HG03520 (cell line): Measurements from ENCODE around the gene MYT1.
"Not testable (repeated sequence)": the region's sequence is repeated elsewhere in the genome, so short reads cannot be mapped to it uniquely, and the experiment has no call there.

Source experiments
- ATAC-seq: cut with Tn5 transposase; IDR thresholded peaks from one replicate; pipeline ENCODE4 v1.9.1; 2021; ENCODE audit warnings: mild to moderate bottlenecking, moderate library complexity; ENCODE audit not compliant: unreplicated experiment

The MYT1 gene

DNA sequence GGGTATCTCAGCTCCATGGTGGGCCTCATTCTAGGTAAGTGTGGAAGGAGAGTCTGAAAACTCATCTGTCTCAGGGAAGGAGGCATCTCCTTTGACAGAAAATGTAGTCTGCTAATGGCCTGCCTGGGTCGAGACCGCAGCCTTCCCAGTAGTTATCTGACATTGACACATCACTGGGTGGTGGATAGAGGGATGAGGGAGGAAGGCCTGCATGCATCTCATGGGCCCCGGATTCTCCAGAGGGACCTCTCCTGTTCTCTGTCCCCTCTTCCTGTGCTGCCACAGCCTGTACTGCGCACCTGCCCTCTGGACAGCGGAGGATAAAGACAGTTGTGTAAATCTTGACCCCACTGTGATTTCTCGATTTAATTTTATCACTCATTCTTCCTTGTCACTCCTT lies 96.0 kb downstream of the MYT1 start:
- no peak for ATAC-seq

GRCh38 chr20:64261138-64261537 lies 96.9 kb downstream of the MYT1 start:
- no peak for ATAC-seq

- ATAC-seq = no peak
These were observed 99.8 kb downstream of the MYT1 start for GRCh38 chr20:64264091-64264490.

- ATAC-seq = no peak
These were observed 100.9 kb downstream of the MYT1 start for GRCh38 chr20:64265201-64265600.

DNA sequence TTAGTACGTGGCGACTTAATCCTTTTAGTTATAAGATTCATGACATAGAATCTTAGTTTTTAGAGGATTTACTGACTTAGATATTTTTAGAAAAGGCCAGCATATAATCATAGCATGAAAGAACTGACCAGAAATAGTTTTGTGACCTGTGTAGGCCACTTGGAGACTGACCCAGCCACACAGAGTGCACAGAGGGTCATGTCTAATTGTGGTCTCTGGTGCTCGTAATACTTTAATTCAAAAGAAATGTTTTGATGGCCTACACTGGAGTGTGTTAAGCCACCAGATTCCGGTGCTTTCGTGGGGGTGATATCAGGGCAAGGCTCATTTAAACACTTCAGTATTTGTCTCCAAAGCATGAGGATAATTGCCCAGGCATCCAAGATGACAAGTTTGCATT lies 102.7 kb downstream of the MYT1 start:
- ATAC-seq = no peak

GRCh38 chr20:64268174-64268573 lies 103.9 kb downstream of the MYT1 start:
- no peak for ATAC-seq

DNA sequence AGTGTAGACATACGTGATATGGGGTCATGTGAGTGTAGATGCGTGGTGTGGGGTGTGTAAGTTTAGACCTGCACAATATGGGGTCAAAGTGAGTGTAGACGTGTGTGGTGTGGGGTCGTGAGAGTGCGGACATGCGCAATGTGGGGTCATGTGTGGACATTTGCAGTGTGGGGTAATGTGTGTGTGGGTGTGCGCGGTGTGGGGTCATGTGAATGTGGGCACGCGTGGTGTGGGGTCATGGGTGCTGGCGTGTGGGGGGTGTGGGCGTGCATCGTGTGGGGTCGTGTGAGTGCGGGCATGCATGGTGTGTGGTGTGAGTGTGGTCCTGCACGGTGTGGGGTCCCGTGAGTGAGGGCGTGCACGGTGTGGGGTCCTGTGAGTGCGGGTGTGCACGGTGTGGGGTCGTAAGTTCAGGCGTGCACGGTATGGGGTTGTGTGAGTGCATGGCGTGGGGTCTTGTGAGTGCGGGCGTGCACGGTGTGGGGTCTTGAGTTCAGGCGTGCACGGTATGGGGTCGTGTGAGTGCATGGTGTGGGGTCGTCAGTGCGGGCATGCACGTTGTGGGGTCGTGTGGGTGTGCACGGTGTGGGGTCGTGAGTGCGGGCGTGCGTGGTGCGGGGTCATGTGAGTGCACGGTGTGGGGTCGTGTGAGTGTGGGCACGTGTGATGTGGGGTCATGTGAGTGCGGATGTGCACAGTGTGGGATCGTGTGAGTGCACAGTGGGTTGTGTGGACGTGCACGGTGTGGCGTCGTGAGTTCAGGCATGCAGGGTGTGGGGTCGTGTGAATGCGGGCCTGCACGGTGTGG lies 105.6 kb downstream of the MYT1 start:
- no peak for ATAC-seq

DNA sequence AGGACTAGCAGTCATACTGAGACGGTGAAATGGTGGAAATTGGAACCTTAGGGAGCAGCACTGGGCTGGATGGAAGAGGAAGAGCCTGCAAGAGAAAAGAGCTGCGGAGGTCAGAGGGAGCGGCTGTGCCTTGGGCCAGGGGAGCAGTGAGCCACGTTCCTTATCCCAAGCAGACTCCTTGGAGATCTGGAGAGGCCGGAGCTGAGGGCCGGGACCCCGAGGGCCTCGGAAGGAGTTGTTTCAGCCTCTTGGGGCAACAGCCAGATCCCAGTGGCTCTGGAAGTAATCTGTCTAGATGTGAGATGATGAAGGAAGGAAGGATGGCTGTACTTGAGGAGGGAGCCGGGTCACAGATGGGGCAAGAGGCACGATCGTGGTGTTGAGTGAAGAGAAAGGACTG lies 107.4 kb downstream of the MYT1 start:
- ATAC-seq = no peak

DNA sequence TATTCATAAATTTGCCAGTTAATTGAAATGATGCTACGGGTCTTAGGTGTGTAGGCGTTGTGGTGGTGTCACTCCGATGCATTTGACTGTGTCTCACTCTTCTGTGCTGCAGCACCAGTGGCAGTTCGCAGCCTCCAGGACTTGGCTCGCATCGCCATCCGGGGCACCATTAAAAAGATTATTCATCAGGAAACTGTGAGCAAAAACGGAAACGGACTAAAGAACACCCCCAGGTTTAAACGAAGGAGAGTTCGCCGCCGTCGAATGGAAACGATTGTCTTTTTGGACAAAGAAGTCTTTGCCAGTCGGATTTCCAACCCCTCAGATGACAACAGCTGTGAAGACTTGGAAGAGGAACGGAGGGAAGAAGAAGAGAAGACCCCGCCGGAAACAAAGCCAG lies 108.9 kb downstream of the MYT1 start:
- no peak for ATAC-seq

GRCh38 chr20:64276817-64277216 lies 112.6 kb downstream of the MYT1 start:
- ATAC-seq = no peak

DNA sequence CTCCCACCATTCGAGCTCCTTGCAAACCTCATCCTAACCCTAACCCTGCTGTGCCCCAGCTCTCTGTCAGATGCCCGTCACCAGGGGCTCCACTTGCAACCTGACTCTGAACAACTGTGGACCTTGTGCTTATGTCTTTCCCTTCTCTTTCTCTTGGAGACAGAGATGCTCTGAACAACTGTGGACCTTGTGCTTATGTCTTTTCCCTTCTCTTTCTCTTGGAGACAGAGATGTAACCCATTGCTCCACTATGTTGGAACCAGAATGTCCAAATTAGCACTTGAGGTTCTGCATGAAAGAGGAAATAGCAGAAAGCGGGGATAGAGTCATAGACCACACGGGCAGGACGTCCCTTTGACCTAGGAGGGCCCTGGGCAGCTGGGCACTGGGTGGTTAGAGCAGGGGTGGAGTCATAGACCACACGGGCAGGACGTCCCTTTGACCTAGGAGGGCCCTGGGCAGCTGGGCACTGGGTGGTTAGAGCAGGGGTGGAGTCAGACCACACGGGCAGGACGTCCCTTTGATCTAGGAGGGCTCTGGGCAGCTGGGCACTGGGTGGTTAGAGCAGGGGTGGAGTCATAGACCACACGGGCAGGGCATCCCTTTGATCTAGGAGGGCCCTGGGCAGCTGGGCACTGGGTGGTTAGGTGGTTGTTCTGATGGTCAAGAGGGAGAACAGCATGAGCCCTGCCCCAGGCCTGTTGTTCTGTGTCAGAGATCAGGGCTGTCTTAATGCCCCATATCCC lies 113.5 kb downstream of the MYT1 start:
- ATAC-seq = no peak

- no peak for ATAC-seq
These were observed 114.0 kb downstream of the MYT1 start for GRCh38 chr20:64278317-64278681.

- ATAC-seq = no peak
These were observed 115.7 kb downstream of the MYT1 start for GRCh38 chr20:64279826-64280459.

- no peak for ATAC-seq
These were observed 116.2 kb downstream of the MYT1 start for GRCh38 chr20:64280460-64280843.

GRCh38 chr20:64283646-64284045 lies 119.4 kb downstream of the MYT1 start:
- ATAC-seq = no peak

DNA sequence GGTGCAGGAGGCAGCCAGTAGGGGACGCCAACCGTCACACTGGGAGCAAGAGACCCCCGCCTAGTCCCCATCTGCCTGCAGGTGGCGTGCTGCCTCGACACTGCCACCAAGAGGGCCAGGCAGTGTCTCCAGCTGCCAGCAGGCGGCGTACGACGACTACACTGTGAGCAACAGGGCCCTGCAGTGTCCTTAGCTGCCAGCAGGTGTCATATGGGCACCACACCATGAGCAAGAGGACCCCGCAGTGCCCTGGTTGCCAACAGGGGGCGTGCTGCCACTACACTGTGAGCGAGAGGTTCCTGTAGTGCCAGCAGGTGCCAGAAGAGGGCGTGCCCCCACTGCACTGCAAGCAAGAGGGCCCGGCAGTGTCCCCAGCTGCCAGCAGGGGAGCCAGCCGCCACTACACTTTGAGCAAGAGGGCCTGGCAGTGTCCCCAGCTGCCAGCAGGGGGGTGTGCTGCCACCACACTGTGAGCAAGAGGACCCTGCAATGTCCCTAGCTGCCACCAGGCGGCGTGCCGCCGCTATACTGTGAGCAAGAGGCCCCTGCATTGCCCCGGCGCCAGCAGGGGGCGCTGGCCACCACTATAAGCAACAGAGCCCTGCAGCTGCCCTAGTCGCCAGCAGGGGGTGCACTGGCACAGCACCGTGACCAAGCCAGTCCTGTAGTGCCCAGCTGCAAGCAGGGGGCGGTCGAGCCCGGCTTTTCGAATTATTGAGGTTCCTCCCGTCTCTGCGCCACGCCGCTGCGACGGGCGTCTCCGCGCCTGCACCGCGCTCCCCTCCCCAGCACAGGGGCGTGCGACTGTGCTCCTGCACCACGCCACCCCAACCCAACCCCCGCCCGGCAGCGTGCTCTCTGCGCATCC lies 121.6 kb downstream of the MYT1 start:
- peak; percentile 88 for ATAC-seq

DNA sequence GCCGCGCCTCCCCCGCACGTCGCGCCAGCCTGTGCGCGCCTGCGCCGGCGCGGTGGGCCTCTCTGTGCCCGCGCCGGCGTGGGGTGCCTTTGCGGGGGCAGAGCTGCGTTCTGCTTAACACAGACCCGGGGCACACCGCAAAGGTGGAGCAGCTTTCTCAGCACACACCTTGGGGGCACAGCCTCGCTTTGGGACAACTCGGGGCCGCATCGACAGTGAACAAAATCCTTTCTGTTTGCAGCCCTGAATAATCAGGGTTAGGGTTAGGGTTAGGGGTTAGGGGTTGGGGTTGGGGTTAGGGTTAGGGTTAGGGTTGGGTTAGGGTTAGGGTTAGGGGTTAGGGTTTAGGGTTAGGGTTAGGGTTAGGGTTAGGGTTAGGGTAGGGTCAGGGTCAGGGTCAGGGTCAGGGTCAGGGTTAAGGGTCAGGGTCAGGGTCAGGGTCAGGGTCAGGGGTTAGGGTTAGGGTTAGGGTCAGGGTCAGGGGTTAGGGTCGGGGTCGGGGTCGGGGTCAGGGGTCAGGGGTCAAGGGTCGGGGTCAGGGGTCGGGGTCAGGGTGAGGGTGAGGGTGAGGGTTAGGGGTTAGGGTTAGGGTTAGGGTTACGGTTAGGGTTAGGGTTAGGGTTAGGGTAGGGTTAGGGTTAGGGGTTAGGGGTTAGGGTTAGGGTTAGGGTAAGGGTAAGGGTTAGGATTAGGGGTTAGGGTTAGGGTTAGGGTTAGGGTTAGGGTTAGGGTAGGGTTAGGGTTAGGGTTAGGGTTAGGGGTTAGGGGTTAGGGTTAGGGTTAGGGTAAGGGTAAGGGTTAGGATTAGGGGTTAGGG lies 122.4 kb downstream of the MYT1 start:
- ATAC-seq = not testable (repeated sequence)

DNA sequence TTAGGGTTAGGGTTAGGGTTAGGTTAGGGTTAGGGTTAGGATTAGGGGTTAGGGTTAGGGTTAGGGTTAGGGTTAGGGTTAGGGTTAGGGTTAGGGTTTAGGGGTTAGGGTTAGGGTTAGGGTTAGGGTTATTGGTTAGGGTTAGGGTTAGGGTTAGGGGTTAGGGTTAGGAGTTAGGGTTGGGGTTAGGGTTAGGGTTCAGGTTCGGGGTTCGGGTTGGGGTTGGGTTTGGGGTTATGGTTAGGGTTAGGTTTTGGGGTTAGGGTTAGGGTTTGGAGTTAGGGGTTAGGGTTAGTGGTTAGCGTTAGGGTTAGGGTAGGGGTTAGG lies 123.0 kb downstream of the MYT1 start:
- ATAC-seq = not testable (repeated sequence)
